ENCODE measurements around the gene SLC47A2.

Gene SLC47A2

DNA sequence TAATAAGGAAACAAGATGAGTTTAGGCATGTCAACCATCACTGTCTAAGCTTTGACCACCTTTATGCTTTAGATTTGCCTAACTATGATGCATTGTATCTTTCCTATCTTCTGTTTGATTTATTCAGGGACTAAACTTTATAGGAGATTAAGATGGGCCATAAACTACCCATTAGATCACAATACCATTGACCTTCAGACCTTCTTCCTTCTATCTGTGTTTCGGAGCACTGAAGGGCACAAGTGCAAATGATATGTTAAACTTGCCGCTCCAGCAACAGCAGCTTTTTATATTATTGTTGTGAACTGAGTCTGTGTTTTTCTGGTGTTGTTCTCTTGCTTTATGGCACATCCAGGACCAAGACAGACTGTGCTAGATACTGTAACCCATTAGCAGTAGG is 84.5 kb downstream of the SLC47A2 start:
- no peak for DNase-seq

DNA sequence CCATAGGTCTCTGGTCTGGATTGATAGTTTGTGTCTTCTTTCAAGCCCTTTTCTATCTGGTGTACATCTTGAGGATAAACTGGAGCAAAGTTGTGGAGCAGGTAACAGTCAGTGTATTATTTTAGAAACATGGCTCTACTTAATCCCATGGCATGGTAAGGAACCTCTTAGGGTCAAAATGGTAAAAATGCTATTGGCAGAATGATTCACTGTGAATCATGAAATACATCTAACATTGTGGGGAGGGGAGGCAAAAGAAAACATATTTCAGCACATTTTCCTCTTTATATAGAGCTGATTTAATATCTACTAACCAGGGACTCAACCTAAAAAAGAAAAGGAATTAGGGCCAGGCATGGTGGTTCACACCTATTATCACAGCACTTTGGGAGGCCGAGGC is 85.7 kb downstream of the SLC47A2 start:
- DNase-seq: no peak

DNA sequence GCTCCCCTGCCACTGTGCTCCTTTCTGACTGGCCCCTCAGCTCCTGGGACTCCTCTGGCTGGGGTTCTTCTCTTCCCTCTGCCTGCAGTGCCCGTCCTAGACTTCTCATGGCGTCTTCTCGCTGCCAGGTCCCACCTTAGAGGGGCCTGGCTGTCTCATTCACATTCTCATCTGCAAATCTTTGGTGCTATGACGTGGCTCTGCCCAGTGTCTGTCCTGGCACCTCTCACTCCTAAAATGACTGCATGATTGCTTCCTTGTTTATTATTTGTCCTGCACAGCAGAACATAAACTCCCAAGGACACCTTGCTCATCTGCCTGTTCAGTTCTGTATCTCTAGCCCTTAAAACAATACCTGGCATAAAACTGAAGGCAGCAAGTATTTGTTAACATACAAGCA is 86.3 kb downstream of the SLC47A2 start:
- DNase-seq: no peak

DNA sequence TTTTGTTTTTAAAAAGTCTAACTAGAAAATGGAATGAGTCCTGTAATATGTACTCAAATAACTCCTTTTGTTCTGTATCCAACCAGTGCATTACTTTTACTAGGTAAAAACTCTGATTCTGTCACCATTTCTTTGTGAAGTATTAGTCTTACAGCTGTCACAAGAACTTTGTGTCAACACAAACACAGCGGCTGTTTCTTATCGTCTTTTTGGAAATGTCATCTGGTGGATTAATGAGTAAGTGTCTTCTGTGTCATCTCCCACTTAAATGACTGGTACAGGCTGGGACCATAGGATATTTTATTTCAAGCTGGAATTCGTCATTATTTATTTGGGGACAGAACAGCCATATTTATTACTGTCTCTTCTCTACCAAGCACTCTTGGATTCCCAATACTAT is 86.9 kb downstream of the SLC47A2 start:
- no peak for DNase-seq
